Activated CD8-positive, alpha-beta memory T cell treated with anti-CD3 and anti-CD28 coated beads for 36 hours (primary cell): ENCODE measurements around the gene VENTX. TPM values are rescaled to one million over a fixed set of nuclear protein-coding genes. Genes with fewer than 3 reads are reported as not detected.

Experiments
- CTCF ChIA-PET: fragments of 350-600 bp; sonication (Branson Sonifier 250); formaldehyde crosslinking; loops from one replicate; lab custom pipeline; 2021; ENCODE audit warnings: antibody characterized with exemption; lab: Charles Lee
- POLR2A ChIA-PET: fragments of 350-600 bp; sonication (Branson Sonifier 250); formaldehyde crosslinking; loops from one replicate; lab custom pipeline; 2021; ENCODE audit warnings: antibody characterized with exemption; lab: Charles Lee
- total RNA-seq, 2 experiments: library from RNA; stranded (reverse); gene quantifications; one replicate each; pipeline ENCODE4 v1.2.3, GENCODE V29; 2021

Gene VENTX
- total RNA-seq, 2 experiments from 2014 or later = not detected

DNA sequence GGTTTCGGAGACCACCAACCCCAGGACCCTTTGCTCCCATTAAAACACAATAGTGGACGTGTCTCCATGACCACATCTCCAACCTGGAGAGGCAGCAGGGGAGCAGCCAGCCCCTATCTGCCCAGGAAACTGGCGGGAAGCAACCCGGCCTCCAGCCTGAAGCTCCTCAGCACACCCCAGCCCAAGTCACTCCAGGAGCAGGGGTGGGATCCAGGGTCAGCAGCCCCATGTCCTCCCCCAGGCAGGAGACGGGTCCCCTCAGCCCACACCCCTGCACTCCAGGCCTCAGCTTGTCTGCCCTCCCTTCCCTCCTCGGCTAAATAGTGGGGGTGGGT is 38.4 kb downstream of the VENTX start:
- POLR2A ChIA-PET = interaction anchor here (7.8 kb wide), 1 partner anchor 15 kb away, joined by 111 read pairs; no protein-coding TSS in a partner anchor
- CTCF ChIA-PET = interaction anchor here (0.6 to 3.0 kb wide), 8 partner anchors 9 to 115 kb away, joined by 3 to 25 read pairs (median 4); no protein-coding TSS in a partner anchor

DNA sequence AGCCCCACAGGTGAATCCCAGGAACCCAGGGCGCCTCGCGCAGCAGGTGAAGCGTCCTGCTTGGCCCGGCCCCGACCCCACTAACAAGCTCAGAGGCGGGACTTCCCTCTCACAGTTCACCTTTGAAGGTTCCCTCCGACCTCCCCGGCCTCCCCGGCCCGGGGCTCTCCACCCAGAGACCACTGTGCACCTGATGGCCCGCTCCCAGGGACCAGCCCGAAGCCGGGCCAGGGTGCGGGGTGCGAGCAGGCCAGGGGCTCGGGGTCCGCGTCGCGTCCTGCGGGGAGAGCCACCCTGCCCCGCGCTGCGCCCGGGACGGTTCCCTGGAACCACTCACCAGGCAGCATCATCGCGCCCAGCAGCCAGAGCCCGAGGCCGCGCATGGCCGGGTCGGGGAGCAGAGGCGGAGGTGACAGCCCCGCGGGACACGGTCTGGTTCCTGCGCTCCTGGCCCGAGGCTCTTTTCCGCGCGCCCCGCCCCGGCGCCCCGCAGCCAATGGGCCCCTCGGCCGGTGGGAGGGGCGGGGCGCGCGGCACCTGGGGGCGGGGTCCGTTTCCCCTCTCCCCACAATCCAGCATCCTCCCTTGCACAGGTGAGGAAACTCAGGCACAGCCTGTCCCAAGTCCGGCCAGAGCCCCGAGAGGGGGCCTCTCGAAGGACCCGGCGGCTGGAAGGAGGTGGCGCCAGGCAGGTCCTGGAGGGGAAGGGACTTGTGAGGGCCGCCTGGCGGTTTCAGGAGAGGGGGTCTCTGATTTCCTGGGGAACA is 39.0 kb downstream of the VENTX start, which contains the start of gene ADAM8:
ADAM8 (minus strand) TSS at position 434 of the 767 bp plus-strand sequence; CDS start at position 383, 51 bp downstream.
- ChIA-PET POLR2A (interaction anchor here (0.6 to 7.8 kb wide), 2 partner anchors 16 to 136 kb away, joined by 3 to 111 read pairs; no protein-coding TSS in a partner anchor), CTCF (interaction anchor here (1.5 to 3.0 kb wide), 4 partner anchors 13 to 115 kb away, joined by 4 to 25 read pairs (median 8); no protein-coding TSS in a partner anchor)

DNA sequence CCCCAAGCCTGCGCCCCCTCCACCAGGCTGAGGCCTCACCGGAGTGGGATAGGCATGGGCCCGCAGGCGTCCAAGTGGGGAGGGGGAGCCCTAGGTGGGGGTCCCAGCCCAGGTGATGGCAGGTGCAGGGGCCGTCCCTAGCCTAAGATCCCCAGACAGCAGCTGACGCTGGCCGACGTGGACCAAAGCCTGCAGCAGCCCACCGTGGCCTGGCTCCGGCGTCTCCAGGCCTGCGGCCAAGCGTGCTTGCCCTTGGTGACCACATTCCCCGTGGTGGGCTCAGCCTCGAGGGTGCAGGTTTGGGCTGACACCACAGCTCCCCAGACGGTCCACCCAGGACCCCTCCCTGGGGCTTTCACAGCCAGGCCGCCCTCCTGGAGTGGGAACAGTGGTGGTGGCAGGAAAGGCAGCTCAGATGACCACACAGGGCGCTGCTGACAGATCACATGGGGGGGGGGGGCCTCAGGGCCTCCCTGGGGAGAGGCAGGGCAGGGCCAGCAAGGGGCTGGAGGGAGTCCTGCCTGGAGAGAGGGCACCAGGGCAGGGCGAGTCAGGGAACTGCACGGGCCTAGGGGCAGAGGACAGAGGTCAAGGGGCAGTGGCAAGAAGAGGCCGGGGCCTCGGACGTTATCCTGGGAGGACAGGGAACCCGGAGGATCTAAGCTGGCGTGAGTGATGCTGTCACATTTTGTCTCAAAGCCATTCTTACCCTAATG is 39.8 kb downstream of the VENTX start:
- ChIA-PET POLR2A (interaction anchor here (0.8 to 7.8 kb wide), 2 partner anchors 16 to 30 kb away, joined by 7 to 111 read pairs; no protein-coding TSS in a partner anchor), CTCF (interaction anchor here (1.1 to 3.0 kb wide), 6 partner anchors 10 to 134 kb away, joined by 4 to 11 read pairs (median 4); no protein-coding TSS in a partner anchor)

DNA sequence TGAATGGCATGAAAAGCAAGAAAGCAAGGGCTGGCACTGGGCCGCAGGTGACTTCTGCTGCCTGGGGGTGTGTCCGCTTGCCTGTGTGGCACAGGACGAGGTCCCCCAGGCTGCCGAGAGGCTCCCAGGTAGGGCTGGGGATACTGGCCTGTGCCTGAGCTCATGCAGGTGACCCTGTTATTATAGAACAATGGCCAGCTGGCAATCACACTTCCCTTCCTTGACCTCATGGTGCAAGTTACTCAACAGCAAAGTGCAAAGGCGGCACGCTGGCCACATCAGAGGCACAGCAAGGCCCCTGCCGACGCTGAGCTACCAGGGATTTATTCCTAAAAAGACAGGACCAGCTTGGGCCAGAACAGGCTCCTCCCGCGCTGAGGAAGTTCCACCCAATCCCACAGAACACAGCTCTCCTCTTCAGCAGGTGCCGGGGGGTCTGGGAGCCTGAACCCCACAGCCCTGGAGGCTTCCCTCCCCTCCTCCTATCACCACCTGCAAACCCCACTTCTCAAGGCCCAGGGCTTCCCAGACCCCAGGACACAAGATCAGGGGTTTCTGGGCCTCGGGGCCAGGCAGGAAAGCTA is 40.4 kb downstream of the VENTX start:
- ChIA-PET POLR2A (interaction anchor here (0.8 to 7.8 kb wide), 2 partner anchors 17 to 29 kb away, joined by 7 to 111 read pairs; no protein-coding TSS in a partner anchor), CTCF (interaction anchor here (0.6 to 1.5 kb wide), 7 partner anchors 10 to 1053 kb away, joined by 3 to 5 read pairs (median 4); no protein-coding TSS in a partner anchor)

DNA sequence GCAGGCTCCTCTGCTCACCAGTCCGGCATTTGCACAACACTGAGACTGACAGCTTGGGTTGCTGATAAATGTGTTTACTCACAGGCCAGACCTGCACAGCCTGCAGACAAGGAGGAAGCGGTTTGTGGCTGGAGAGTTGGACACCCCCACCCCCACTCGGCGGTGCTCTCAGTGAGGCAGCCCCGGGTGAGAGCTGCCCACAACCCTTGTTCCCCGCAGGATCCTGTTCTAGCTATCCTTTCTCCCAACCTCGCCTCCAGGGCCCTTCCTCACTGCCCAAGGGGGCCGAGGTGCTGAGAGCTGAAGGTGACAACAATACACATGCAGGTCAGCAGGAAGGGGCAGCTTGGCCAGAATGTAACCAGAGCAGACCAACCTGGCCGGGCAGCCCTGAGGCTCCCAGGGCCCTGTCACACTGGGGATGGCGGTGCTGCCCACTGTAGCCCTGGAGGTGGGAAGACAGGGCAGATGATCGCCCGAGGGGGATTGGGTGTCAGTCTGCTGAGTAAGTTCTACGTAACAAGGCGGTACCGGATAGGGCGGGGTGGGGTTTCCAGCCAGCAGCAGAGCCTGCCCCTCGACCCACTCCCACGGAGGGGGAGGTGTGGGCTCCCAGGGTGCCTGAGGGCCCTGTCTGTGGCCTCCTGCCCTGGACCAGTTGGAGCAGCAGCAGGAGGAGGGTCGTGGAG is 41.1 kb downstream of the VENTX start:
- ChIA-PET POLR2A (interaction anchor here (0.8 to 7.8 kb wide), 2 partner anchors 18 to 29 kb away, joined by 7 to 111 read pairs; no protein-coding TSS in a partner anchor), CTCF (interaction anchor here (0.6 to 1.5 kb wide), 7 partner anchors 9 to 1054 kb away, joined by 3 to 5 read pairs (median 4); no protein-coding TSS in a partner anchor)

DNA sequence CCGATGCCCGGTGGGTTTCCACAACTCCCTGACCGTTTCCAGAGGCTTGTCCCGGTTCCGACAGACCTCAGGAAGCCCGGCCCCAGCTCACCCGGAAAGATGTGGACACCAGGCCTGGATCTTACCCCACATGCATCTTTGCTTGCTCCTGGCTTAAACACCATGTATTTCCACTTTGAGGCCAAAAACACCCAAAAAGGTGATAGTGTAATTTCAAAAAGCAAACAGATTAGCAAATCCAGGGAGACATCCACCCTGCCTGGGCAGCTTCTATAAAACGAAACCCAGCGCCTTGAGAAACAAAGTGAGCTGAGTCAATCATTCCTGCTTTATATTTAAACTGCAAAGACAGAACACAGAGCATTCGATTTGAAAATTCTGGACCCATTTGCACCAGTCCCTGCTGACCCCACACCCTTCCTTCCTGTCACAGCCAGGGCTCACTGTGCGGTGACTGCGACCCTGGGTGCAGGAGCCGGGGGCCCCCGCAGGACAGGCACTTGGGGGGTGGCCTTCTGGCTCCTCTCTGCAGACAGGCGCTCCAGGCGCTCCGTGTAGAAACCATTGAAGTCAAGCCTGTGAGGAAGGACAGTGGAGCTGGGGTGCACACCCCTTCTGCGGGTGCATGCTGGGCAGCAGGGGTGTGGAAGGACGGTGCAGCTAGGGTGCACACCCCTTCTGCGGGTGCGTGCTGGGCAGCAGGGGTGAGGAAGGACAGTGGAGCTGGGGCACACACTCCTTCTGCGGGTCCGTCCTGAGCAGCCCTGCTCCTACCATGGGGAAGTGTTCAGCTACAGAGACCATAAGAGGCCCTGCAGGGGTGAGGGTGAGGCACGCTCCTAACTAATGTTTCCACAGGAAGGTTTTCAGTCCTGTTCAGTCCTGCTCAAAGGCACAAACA is 41.9 kb downstream of the VENTX start:
- ChIA-PET POLR2A (interaction anchor here (0.8 to 7.8 kb wide), 2 partner anchors 15 to 19 kb away, joined by 4 to 111 read pairs; no protein-coding TSS in a partner anchor), CTCF (interaction anchor here (1.5 kb wide), 2 partner anchors 21 to 22 kb away, joined by 4 to 5 read pairs; no protein-coding TSS in a partner anchor)

DNA sequence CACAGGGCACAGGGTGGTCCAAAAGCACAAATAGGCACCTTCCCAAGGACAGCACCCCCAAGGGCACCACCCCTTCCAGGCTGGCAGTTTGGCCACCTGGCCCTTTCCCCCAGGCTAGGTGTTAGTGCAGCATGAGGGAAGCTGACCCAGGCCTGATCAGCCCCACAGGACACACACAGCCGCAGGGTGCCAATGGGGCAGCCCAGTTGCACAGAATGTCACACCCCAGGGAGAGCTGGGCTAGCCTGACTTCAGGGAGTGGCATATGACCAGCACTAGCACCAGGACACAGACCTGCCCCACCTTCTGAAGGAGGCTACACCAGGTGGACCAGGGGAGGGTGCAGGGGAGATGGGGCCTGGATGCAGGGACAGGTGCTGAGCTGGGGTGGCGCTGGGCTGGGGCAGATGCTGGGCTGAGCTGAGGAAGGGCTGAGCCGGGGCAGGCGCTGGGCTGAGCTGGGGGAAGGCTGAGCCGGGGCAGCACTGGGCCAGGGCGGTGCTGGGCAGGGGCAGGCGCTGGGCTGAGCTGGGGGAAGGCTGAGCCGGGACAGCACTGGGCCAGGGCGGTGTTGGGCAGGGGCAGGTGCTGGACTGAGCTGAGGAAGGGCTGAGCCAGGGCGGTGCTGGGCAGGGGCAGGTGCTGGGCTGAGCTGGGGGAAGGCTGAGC is 42.9 kb downstream of the VENTX start:
- CTCF ChIA-PET = interaction anchor here (0.6 to 1.5 kb wide), 3 partner anchors 13 to 53 kb away, joined by 3 to 4 read pairs (median 4); no protein-coding TSS in a partner anchor
- POLR2A ChIA-PET = no interaction called here

DNA sequence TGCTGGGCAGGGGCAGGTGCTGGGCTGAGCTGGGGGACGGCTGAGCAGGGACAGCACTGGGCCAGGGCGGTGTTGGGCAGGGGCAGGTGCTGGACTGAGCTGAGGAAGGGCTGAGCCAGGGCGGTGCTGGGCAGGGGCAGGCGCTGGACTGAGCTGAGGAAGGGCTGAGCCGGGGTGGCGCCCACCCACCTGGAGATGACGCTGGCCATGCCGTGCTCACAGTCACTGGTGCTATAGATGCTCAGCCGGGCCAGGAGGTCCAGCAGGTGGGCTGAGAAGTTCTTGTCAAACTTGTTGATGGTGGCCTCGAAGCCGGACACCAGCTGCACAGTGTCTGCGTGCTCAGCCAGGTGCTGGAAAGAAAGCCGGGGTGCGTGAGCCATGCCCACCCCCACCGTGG is 43.4 kb downstream of the VENTX start:
- ChIA-PET POLR2A (no interaction called here), CTCF (interaction anchor here (0.6 to 1.0 kb wide), 3 partner anchors 13 to 53 kb away, joined by 3 to 4 read pairs (median 3); no protein-coding TSS in a partner anchor)

DNA sequence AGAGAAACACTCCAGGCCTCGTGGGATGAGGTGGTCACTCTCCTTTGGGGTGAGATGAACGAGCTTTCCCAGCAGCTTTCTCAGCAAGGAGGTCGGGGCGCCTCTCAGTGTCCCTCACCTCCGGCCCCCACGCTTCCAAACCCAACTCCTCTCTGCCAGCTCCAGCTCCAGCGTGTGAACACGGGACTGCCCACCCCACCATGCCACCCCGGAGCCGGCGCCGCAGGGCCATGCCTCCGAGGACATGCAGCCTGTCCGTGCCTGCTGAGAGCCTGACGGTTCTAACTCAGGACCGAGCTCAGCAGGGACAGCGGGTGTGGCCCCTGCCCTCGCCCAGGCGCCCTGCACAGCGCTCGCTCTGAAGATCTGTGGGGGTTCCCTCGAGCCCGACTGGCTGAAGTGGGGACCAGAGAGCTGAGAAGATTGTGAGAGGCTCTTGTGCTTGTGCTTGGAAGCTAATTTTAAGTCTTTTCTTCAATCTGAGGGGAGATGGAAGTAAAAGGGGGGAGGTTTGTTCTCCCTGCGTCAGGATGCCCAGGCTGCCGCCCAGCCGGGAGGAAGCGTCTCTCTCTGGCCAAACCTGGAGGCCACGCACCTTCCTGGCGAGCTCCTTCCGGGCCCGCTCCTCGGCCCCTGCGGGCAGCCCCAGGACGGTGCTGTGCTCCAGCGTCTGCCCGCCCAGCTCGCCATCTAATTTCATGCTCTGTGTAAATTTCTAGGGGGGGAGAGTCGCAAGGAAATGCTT is 44.1 kb downstream of the VENTX start:
- CTCF ChIA-PET = interaction anchor here (1.0 kb wide), 1 partner anchor 22 kb away, joined by 3 read pairs; no protein-coding TSS in a partner anchor
- POLR2A ChIA-PET = no interaction called here

DNA sequence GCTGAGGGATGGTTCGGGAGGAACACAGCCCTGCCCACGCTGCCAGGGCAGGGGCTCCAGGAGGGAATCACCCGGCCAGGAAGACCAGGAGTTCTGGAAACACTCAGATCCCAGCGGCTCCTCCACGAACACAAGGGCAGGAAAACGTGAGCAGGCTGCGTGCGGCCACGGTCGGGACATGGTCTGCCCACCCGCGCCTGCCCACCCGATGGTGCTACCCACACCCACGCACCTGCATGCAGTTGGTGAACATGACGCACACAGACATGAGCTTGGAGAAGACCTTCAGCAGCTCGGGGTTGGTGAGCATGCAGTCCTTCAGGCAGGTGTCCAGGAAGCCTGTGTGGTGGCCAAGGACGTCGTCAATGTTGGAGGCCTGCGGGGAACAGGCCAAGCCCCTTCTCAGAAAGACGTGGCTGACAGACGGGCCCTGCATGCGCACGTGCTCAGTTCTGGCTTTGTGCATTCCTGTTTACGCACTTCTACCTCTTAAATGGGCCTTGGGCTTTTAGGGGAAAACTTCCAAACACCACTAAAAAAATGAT is 45.3 kb downstream of the VENTX start:
- ChIA-PET POLR2A (no interaction called here), CTCF (no interaction called here)

DNA sequence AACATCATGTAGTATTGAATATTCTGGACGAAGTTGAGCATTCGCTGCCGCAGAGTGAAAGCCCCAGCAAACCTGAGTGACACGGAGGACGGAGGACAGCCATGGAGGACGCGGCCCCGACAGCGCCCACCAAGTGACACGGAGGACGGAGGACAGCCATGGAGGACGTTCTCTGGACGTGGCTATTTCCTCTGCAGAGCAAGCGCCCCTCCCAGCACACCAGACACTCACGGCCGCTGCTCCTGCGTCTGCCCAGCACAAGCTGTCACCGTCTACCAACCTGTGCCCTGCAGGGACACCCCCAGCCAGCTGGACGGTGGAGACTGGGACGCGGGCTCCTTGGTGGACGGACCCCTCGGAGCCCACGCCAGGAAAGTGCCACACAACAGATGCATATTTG is 46.3 kb downstream of the VENTX start:
- POLR2A ChIA-PET = no interaction called here

DNA sequence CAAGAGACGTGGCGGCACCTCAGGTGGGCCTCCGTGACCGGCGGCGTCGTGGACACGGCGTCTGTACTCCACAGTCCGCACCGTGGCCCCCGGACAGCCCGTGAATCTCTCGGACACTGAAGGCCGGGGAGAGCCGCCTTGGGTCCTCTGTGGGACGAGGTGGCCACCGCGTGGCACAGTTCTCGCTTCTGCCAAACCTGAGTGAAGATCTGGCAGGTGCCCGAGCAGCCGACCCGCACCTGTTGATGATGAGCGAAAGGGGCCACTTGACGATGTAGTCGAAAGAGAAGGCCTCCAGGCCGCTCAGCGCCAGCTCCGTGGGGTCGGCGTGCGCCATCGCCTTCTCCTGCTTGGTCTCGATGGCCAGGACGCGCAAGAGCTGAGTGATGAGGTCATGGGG is 47.6 kb downstream of the VENTX start:
- CTCF ChIA-PET = interaction anchor here (1.1 kb wide), 1 partner anchor 10 kb away, joined by 3 read pairs; no protein-coding TSS in a partner anchor
- POLR2A ChIA-PET = no interaction called here

More for the DNA sequence above, 46.3 kb downstream of the VENTX start:
- CTCF ChIA-PET = no interaction called here

DNA sequence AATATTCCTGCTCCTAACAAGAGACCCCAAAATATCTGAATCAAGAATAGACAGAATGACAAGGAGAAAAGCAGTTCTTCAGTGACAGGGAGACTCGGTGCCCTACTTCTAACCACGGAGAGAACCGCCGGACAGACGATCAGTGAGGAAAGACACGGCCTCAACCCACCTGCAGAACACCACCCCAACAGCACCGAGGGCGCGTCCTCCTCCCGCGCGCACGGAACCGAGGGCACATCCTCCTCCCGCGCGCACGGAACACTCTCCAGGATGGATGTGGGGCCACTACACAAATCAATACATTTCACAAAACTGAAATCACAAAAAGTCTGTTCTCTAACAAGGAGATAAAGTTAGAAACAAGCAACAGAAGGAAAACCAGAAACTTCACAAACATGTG is 48.7 kb downstream of the VENTX start:
- CTCF ChIA-PET = no interaction called here
- POLR2A ChIA-PET = no interaction called here

DNA sequence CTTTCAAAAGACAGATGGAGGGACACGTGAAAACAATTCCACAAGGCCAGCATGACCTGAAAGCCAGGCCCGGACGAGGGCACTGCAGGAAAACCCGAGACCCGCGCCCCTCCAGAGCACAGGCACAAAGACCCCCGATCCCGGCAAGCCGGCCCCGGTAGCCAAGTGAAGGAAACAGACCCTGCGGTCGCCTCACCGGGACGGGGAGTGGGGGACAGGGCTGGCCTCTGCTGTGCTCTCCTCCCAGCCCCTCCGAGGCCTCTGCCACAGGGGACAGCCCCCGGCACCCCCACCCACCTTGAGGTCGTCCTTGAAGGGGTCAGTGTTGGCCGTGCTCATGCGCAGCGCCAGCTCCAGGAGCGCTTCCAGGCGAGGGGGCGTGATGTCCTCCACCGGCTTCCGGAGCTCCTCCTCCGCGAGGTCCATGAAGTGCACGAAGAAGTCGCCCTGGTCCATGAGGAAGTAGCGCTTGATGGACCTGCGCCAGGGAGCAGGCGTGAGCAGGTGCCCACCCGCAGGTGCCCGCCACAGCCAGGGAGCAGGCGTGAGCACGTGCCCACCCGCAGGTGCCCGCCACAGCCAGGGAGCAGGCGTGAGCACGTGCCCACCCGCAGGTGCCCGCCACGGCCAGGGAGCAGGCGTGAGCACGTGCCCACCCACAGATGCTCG is 50.3 kb downstream of the VENTX start:
- ChIA-PET POLR2A (no interaction called here), CTCF (interaction anchor here (1.5 kb wide), 1 partner anchor 10 kb away, joined by 4 read pairs; no protein-coding TSS in a partner anchor)

DNA sequence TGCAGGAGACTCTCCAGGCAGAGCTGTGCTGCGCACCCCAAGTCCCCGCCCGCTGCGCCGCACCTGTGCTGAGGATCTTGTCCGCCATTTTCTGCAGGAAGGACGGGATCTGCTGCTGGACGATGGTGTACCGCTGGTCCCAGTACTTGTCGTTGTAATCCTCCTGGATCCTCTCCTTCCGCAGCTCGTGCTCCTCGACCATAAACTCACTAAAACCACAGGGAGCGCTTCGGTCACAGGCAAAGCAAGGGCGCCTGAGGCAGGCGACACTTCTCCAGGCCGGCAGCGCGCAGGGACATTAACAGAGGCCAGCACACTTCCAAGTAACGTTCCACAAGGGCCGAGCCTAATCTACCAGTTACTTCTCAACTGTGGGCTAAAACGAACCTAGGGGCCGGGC is 52.1 kb downstream of the VENTX start:
- CTCF ChIA-PET = no interaction called here
- POLR2A ChIA-PET = no interaction called here
